ENCODE measurements around the gene SLAMF6. TPM values are rescaled to one million over a fixed set of nuclear protein-coding genes. Genes with fewer than 3 reads are reported as not detected.

Gene SLAMF6
- total RNA-seq, 2 experiments from 2014 or later: 42.8 to 43.9 TPM

- no peaks in the 10 kb centered on the region for H3K27me3 Mint-ChIP-seq
- peak overlapping the region; percentile 97 for H3K27ac Mint-ChIP-seq
- H3K9me3 Mint-ChIP-seq: peaks cover 32% of the 10 kb centered on the region
- H3K4me1 Mint-ChIP-seq (ENCODE audit: low read depth): peaks cover 63% of the 10 kb centered on the region
- DNase-seq (no peak), ATAC-seq (no peak)
- peaks cover 64% of the 10 kb centered on the region for H3K36me3 Mint-ChIP-seq (ENCODE audit: low read depth)
- peak overlapping the region; percentile 90 for H3K4me3 Mint-ChIP-seq
- POLR2A ChIA-PET: interaction anchor here (0.6 to 2.2 kb wide), 14 partner anchors 13 to 185 kb away, joined by 3 to 17 read pairs (median 4); no protein-coding TSS in a partner anchor
- intact Hi-C loops (cut with micrococcal nuclease): loop anchor here (5.0 kb wide), 3 partner anchors 50 to 90 kb away; partner anchors contain the start of gene CD84
- TF ChIP-seq, protein P1, sequence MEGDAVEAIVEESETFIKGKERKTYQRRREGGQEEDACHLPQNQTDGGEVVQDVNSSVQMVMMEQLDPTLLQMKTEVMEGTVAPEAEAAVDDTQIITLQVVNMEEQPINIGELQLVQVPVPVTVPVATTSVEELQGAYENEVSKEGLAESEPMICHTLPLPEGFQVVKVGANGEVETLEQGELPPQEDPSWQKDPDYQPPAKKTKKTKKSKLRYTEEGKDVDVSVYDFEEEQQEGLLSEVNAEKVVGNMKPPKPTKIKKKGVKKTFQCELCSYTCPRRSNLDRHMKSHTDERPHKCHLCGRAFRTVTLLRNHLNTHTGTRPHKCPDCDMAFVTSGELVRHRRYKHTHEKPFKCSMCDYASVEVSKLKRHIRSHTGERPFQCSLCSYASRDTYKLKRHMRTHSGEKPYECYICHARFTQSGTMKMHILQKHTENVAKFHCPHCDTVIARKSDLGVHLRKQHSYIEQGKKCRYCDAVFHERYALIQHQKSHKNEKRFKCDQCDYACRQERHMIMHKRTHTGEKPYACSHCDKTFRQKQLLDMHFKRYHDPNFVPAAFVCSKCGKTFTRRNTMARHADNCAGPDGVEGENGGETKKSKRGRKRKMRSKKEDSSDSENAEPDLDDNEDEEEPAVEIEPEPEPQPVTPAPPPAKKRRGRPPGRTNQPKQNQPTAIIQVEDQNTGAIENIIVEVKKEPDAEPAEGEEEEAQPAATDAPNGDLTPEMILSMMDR (IDR thresholded peaks at IDR 0.05): no peak
- CTCF ChIA-PET: interaction anchor here (1.0 to 3.5 kb wide), 7 partner anchors 22 to 178 kb away, joined by 3 to 25 read pairs (median 4); no protein-coding TSS in a partner anchor
Observed at GRCh38 chr1:160522136-160522535, 919 bp downstream of the SLAMF6 start.

DNA sequence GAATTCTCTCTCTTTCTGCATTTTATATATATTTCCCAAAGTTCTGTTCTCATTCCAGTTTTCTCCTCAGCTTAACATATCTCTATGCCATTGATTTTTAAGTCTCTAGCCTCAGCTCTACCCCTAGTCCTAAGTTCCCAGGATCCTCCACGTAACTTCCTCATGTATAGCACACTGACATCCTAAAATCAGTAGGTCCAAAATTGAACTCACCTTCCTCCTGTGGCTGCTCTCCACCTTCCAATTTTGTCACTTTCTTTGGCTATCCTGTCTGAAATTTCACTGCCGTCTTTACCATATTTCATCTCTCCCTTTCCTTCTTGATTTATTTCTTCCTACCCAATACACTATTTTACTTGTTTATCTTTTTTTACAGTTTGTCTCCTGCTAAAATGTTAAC is 1.5 kb downstream of the SLAMF6 start:
- peaks cover 65% of the 10 kb centered on the region for H3K36me3 Mint-ChIP-seq (ENCODE audit: low read depth)

DNA sequence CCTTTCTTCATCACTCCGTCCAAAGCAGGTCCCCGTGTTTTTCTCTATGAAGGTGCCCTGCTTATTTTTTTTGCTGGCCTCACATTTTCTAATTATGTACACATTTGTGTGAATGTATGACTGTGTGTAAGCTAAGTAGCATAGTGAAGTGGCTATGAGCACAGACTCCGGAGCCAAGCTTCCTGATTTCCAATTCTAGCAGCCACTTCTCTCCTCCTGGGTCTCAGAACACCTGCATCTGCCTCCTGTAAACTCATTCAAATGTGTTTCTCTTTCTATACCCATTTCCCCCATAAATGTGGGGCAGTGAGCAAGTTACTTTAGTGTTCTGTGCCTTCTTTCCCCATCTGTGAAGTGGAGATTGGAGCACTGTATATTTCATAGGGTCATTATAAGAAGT is 2.1 kb downstream of the SLAMF6 start:
- TF ChIP-seq, protein P1 (IDR thresholded peaks at IDR 0.05): no peak
- H3K27ac Mint-ChIP-seq: peak overlapping the region; percentile 97
- H3K9me3 Mint-ChIP-seq: peaks cover 30% of the 10 kb centered on the region
- H3K27me3 Mint-ChIP-seq: no peaks in the 10 kb centered on the region
- ChIA-PET CTCF (interaction anchor here (0.6 to 3.5 kb wide), 3 partner anchors 23 to 91 kb away, joined by 3 to 25 read pairs (median 4); no protein-coding TSS in a partner anchor), POLR2A (interaction anchor here (1.3 to 1.5 kb wide), 2 partner anchors 61 to 86 kb away, joined by 3 to 6 read pairs; no protein-coding TSS in a partner anchor)
- peaks cover 67% of the 10 kb centered on the region for H3K36me3 Mint-ChIP-seq (ENCODE audit: low read depth)
- peaks cover 71% of the 10 kb centered on the region for H3K4me1 Mint-ChIP-seq (ENCODE audit: low read depth)
- peak overlapping the region; percentile 90 for H3K4me3 Mint-ChIP-seq
- DNase-seq: no peak
- intact Hi-C loops (cut with micrococcal nuclease): loop anchor here (5.0 kb wide), 3 partner anchors 49 to 89 kb away; partner anchors contain the start of gene CD84
- peak; percentile 9 for ATAC-seq

More for the DNA sequence above, 1.5 kb downstream of the SLAMF6 start:
- peaks cover 66% of the 10 kb centered on the region for H3K4me1 Mint-ChIP-seq (ENCODE audit: low read depth)
- TF ChIP-seq, protein P1 (IDR thresholded peaks at IDR 0.05): no peak
- H3K27me3 Mint-ChIP-seq: no peaks in the 10 kb centered on the region
- ChIA-PET POLR2A (interaction anchor here (0.8 to 2.2 kb wide), 5 partner anchors 19 to 92 kb away, joined by 3 to 17 read pairs (median 3); no protein-coding TSS in a partner anchor), CTCF (interaction anchor here (0.6 to 3.5 kb wide), 5 partner anchors 23 to 91 kb away, joined by 3 to 25 read pairs (median 4); no protein-coding TSS in a partner anchor)
- DNase-seq (no peak), ATAC-seq (no peak)
- intact Hi-C loops (cut with micrococcal nuclease): loop anchor here (5.0 kb wide), 3 partner anchors 49 to 89 kb away; partner anchors contain the start of gene CD84
- H3K9me3 Mint-ChIP-seq: peaks cover 32% of the 10 kb centered on the region
- peak overlapping the region; percentile 97 for H3K27ac Mint-ChIP-seq
- H3K4me3 Mint-ChIP-seq: peak overlapping the region; percentile 90

DNA sequence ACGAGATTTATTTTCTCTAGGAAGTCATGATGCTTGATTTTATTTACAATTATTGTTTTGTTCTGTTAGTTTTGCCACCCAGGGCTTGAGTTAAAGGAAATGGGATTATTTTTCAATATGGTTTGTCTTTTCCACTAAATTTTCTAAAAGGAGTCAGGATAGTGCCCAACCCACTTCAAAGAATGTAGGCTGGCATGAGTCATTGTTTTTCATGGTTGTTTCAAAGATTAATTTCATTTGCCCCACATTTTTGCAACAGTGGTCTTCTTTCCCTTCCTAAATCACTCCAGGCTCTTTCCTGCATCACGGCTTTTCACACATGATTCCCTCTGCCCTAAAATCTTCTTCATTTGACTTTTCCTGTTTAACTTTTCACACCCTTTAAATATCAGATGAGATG is 2.5 kb downstream of the SLAMF6 start:
- DNase-seq (no peak), ATAC-seq (no peak)
- Mint-ChIP-seq H3K27me3 (no peaks in the 10 kb centered on the region), H3K9me3 (peaks cover 28% of the 10 kb centered on the region), H3K4me3 (peak overlapping the region; percentile 90), H3K27ac (peak overlapping the region; percentile 97), H3K36me3 (ENCODE audit: low read depth) (peaks cover 68% of the 10 kb centered on the region), H3K4me1 (ENCODE audit: low read depth) (peaks cover 75% of the 10 kb centered on the region)
- POLR2A ChIA-PET: interaction anchor here (1.1 kb wide), 1 partner anchor 93 kb away, joined by 3 read pairs; no protein-coding TSS in a partner anchor
- CTCF ChIA-PET: interaction anchor here (1.0 to 3.5 kb wide), 4 partner anchors 24 to 86 kb away, joined by 3 to 25 read pairs (median 4); no protein-coding TSS in a partner anchor
- TF ChIP-seq, protein P1 (IDR thresholded peaks at IDR 0.05): no peak
- intact Hi-C loops (cut with micrococcal nuclease): loop anchor here (5.0 kb wide), 3 partner anchors 48 to 88 kb away; partner anchors contain the start of gene CD84
